T-helper 17 cell (primary cell): Measurements from ENCODE around the gene PLA2G10. TPM values are rescaled to one million over a fixed set of nuclear protein-coding genes. Genes with fewer than 3 reads are reported as not detected.
"Not testable (repeated sequence)": the region's sequence is repeated elsewhere in the genome, so short reads cannot be mapped to it uniquely, and the experiment has no call there.

ENCODE experiments used
- ATAC-seq: fragments of 150-1000 bp; cut with Tn5 transposase; 2 replicates; pipeline ENCODE4 v1.10.0; 2021; ENCODE audit warnings: mild to moderate bottlenecking, moderate library complexity
- DNase-seq, 3 donors: peaks; one replicate each; pipeline versions ENCODE4 v3.0.0 to v3.0.0-alpha.2; 2020 to 2021
- H3K9me3 ChIP-seq: one replicate; pipeline ENCODE4 v1.7.0; 2013; ENCODE audit warnings: low read length, mild to moderate bottlenecking; ENCODE audit not compliant: control insufficient read depth, poor library complexity, severe bottlenecking
- H3K27ac Mint-ChIP-seq: one replicate; pipeline ENCODE4 v1.8.0; 2022; ENCODE audit warnings: mild to moderate bottlenecking, moderate library complexity, mixed read lengths
- H3K27me3 Mint-ChIP-seq: one replicate; pipeline ENCODE4 v1.8.0; 2022; ENCODE audit warnings: mixed read lengths
- H3K36me3 Mint-ChIP-seq: one replicate; pipeline ENCODE4 v1.8.0; 2022; ENCODE audit warnings: low read depth, mixed read lengths
- H3K4me1 Mint-ChIP-seq: one replicate; pipeline ENCODE4 v1.8.0; 2022; ENCODE audit warnings: mild to moderate bottlenecking, mixed read lengths
- H3K4me3 Mint-ChIP-seq: one replicate; pipeline ENCODE4 v1.8.0; 2022; ENCODE audit warnings: mild to moderate bottlenecking, moderate library complexity, mixed read lengths
- total RNA-seq, 4 donors: library from RNA in 2 of 4; stranded (reverse) in 2 of 4; gene quantifications; one replicate each; pipeline ENCODE4 v1.2.3 and lab custom pipeline; 2022 to 2026

The PLA2G10 gene
- total RNA-seq: not detected
- 0 reads per million in 2 donors for total RNA-seq (lab: John Stamatoyannopoulos, UW)

DNA sequence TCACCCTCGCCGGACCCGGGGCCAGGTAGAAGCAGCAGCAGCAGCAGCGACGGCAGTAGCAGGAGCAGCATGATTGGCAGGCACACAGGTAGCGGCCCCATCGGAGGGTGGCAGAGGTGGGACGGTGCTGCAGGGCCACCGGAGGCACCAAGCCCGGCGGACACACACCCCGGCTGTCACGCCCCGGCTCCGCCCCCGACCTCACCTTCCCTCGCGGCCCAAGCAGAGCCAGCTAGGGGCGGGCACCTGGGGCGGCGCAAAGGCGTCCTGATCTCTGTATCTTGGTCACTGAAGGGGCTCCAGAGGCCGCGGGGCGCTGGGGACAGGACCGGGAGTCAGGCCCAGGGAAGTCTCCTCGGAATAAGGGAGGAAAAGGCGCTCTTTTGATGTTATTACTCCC, at the start of gene PLA2G10:
Gene PLA2G10, minus strand, starts transcription at position 180 of the 400 bp plus-strand sequence. Its CDS starts 79 bp downstream, at position 101.
- not testable (repeated sequence) for H3K27ac Mint-ChIP-seq, H3K36me3 Mint-ChIP-seq, ATAC-seq, H3K4me1 Mint-ChIP-seq, DNase-seq, H3K27me3 Mint-ChIP-seq, H3K9me3 ChIP-seq, H3K4me3 Mint-ChIP-seq

GRCh38 chr16:14742273-14743128, 48.4 kb upstream of the PLA2G10 start, which contains the start of gene NPIPA2:
NPIPA2 (plus strand) TSS chr16:14742533; CDS start chr16:14748066, 5,533 bp downstream.
- not testable (repeated sequence) for H3K36me3 Mint-ChIP-seq, H3K27me3 Mint-ChIP-seq, DNase-seq, H3K4me1 Mint-ChIP-seq, H3K4me3 Mint-ChIP-seq, H3K9me3 ChIP-seq, H3K27ac Mint-ChIP-seq
- ATAC-seq: peak; percentile 100

DNA sequence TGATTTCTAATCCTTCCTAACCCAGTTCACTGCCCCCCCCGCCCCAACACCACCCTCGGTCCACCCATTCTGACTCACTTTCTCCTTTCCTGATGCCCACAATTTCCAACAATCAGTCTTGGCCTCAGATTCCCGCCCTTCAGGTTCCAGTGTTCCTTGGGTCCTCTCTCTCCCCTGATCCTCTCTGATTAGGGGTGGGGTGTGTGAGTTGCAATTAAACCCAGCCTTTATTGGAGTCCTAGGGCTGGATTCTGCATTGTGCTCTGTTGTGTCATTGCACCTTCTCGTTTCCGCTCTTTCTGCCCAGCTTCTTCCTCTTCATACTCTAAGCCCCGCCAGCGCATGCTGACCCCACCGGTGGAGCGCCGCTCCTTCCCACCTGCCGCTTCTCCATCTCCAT, 47.7 kb upstream of the PLA2G10 start:
- H3K4me1 Mint-ChIP-seq, H3K27ac Mint-ChIP-seq, H3K9me3 ChIP-seq, H3K4me3 Mint-ChIP-seq, DNase-seq, ATAC-seq, H3K27me3 Mint-ChIP-seq, H3K36me3 Mint-ChIP-seq: not testable (repeated sequence)

DNA sequence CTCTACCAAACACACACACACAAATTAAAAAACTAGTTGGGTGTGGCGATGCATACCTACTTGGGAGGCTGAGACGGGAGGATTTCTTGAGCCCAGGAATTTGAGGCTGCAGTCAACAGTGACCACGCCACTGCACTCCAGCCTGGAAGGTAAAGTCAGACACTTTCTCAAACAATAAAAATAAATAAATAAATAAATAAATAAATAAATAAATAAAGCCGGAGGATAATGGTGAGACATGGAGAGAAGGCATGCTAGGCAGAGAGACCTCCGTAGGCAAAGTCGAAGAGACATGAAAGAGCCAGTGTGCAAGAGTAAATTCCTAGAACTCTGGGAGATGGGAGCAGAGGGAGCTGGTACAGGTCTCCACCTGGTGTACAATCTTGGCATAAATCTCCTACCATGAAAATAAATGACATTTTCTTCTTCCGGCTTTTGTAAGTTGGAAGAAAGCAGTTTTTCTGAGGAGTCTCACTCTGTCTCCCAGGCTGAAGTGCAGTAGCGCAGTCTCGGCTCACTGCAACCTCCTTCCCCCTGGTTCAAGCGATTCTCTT, 46.8 kb upstream of the PLA2G10 start:
- DNase-seq, H3K4me3 Mint-ChIP-seq, H3K4me1 Mint-ChIP-seq, H3K9me3 ChIP-seq, H3K27me3 Mint-ChIP-seq, ATAC-seq, H3K27ac Mint-ChIP-seq, H3K36me3 Mint-ChIP-seq: not testable (repeated sequence)

- DNase-seq, H3K4me1 Mint-ChIP-seq, H3K4me3 Mint-ChIP-seq, H3K27me3 Mint-ChIP-seq, H3K36me3 Mint-ChIP-seq, H3K27ac Mint-ChIP-seq, ATAC-seq, H3K9me3 ChIP-seq: not testable (repeated sequence)
Observed at GRCh38 chr16:14733233-14733632, 39.1 kb upstream of the PLA2G10 start.

DNA sequence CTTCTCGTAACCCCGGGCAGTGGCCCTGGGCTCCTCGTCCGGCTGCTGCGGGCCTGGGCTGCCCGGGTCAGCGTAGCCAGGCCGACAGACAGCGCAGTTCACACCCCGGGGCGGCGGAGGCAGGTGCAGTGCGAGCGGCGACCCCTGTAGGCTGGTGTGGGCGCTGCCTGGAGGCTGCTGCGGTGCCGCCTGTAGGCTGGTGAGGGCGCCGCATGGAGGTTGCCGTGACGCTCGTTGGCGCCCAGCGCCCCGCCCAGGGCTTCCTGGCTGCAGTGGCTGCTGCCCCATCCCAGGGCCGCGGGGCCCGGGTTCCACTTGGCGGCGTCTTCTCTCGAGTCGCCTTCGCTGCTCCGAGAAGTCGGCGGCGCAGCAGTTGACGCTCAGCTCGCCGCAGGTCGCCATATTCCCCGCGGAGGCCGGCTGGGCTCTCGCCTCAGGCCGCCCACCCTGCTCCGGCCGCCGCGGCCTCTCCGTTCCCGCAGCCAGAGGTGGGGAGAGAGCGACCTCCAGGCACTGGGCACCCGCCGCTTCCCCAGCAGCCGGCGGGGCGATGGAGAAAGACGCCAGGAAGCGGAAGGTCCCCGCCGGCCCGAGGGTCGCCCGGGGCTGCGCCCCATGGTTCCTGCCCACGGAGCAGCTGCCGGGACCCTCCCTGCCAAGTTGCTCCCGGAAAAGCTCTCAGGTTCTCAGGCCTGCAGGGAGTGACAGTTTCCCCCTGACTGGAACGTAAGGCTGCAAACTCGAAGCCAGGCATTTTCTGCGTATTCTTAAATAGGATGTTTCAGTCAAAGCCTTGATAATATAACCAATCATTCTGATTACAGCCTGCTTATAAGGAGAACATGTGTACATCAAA, 9.3 kb upstream of the PLA2G10 start, which contains the start of gene NPIPA3:
Gene NPIPA3, plus strand, starts transcription at position 256 of the 856 bp plus-strand sequence. CDS start 5,533 bp downstream, outside the sequence.
- not testable (repeated sequence) for H3K4me1 Mint-ChIP-seq, H3K27ac Mint-ChIP-seq, H3K27me3 Mint-ChIP-seq, H3K36me3 Mint-ChIP-seq, H3K9me3 ChIP-seq, DNase-seq, H3K4me3 Mint-ChIP-seq
- ATAC-seq: peak; percentile 100

DNA sequence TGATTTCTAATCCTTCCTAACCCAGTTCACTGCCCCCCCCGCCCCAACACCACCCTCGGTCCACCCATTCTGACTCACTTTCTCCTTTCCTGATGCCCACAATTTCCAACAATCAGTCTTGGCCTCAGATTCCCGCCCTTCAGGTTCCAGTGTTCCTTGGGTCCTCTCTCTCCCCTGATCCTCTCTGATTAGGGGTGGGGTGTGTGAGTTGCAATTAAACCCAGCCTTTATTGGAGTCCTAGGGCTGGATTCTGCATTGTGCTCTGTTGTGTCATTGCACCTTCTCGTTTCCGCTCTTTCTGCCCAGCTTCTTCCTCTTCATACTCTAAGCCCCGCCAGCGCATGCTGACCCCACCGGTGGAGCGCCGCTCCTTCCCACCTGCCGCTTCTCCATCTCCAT, 8.6 kb upstream of the PLA2G10 start:
- H3K27ac Mint-ChIP-seq, H3K9me3 ChIP-seq, ATAC-seq, H3K27me3 Mint-ChIP-seq, H3K4me1 Mint-ChIP-seq, DNase-seq, H3K4me3 Mint-ChIP-seq, H3K36me3 Mint-ChIP-seq: not testable (repeated sequence)

DNA sequence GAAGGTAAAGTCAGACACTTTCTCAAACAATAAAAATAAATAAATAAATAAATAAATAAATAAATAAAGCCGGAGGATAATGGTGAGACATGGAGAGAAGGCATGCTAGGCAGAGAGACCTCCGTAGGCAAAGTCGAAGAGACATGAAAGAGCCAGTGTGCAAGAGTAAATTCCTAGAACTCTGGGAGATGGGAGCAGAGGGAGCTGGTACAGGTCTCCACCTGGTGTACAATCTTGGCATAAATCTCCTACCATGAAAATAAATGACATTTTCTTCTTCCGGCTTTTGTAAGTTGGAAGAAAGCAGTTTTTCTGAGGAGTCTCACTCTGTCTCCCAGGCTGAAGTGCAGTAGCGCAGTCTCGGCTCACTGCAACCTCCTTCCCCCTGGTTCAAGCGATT, 7.8 kb upstream of the PLA2G10 start:
- ATAC-seq, H3K36me3 Mint-ChIP-seq, H3K27ac Mint-ChIP-seq, H3K27me3 Mint-ChIP-seq, H3K9me3 ChIP-seq, DNase-seq, H3K4me3 Mint-ChIP-seq, H3K4me1 Mint-ChIP-seq: not testable (repeated sequence)

GRCh38 chr16:14685870-14686793, 8.0 kb downstream of the PLA2G10 start:
- not testable (repeated sequence) for H3K27me3 Mint-ChIP-seq, H3K27ac Mint-ChIP-seq, H3K36me3 Mint-ChIP-seq, ATAC-seq, DNase-seq, H3K4me1 Mint-ChIP-seq, H3K4me3 Mint-ChIP-seq, H3K9me3 ChIP-seq

GRCh38 chr16:14682121-14682520, 12.0 kb downstream of the PLA2G10 start:
- no peak overlapping the region for H3K27ac Mint-ChIP-seq
- H3K36me3 Mint-ChIP-seq: peaks cover 3% of the 10 kb centered on the region
- H3K4me1 Mint-ChIP-seq: no peaks in the 10 kb centered on the region
- no peak overlapping the region for H3K4me3 Mint-ChIP-seq
- no peaks in the 10 kb centered on the region for H3K9me3 ChIP-seq
- DNase-seq (no peak), ATAC-seq (no peak)
- H3K27me3 Mint-ChIP-seq: peaks cover 6% of the 10 kb centered on the region

DNA sequence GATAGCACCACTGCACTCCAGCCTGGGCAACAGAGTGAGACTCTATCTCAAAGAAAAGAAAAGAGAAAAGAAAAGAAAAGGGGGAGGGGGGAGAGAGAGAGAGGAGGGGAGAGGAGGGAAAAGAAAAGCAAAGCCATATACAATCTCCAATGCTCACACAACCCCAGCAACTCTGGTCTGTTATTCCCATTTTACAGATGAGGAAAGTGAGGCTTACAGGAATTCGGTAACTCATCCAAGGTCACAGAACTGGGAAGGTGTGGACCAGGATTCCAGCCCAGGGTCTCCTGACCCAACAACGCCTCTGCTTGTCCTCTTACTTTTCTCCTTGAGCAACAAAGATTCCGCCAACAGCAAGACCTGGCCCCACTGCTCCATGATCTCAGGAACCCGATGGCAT, 13.0 kb downstream of the PLA2G10 start:
- ATAC-seq (no peak), DNase-seq (no peak)
- peaks cover 6% of the 10 kb centered on the region for H3K27me3 Mint-ChIP-seq
- no peak overlapping the region for H3K27ac Mint-ChIP-seq
- H3K36me3 Mint-ChIP-seq: peaks cover 3% of the 10 kb centered on the region
- no peaks in the 10 kb centered on the region for H3K4me1 Mint-ChIP-seq
- no peak overlapping the region for H3K4me3 Mint-ChIP-seq
- no peaks in the 10 kb centered on the region for H3K9me3 ChIP-seq

GRCh38 chr16:14680396-14680795, 13.7 kb downstream of the PLA2G10 start:
- ATAC-seq, H3K4me3 Mint-ChIP-seq, H3K27me3 Mint-ChIP-seq, H3K4me1 Mint-ChIP-seq, H3K27ac Mint-ChIP-seq, H3K36me3 Mint-ChIP-seq, H3K9me3 ChIP-seq, DNase-seq: not testable (repeated sequence)
